Activated CD4-positive, alpha-beta memory T cell treated with anti-CD3 and anti-CD28 coated beads, Interleukin-2, amount 10 ng/mL, durations not matched to agents 7 days and 5 days (primary cell): ENCODE results near the gene SHFL. TPM values are rescaled to one million over a fixed set of nuclear protein-coding genes. Genes with fewer than 3 reads are reported as not detected.

ENCODE experiments used
- CTCF ChIA-PET: fragments of 350-600 bp; sonication (Branson Sonifier 250); formaldehyde crosslinking; loops from one replicate; lab custom pipeline; 2021; ENCODE audit warnings: antibody characterized with exemption, inconsistent platforms; lab: Charles Lee
- POLR2A ChIA-PET: fragments of 350-600 bp; sonication (Branson Sonifier 250); formaldehyde crosslinking; loops from one replicate; lab custom pipeline; 2021; ENCODE audit warnings: antibody characterized with exemption; lab: Charles Lee
- DNase-seq: peaks from one replicate; pipeline ENCODE4 v3.0.0-alpha.2; 2020
- H3K27ac Mint-ChIP-seq: one replicate; pipeline ENCODE4 v1.8.0; 2021; ENCODE audit warnings: mild to moderate bottlenecking, mixed read lengths
- H3K27me3 Mint-ChIP-seq: one replicate; pipeline ENCODE4 v1.8.0; 2021; ENCODE audit warnings: mixed read lengths
- H3K36me3 Mint-ChIP-seq: one replicate; pipeline ENCODE4 v1.8.0; 2021; ENCODE audit warnings: low read depth, mixed read lengths
- H3K4me1 Mint-ChIP-seq: one replicate; pipeline ENCODE4 v1.8.0; 2021; ENCODE audit warnings: mixed read lengths
- H3K4me3 Mint-ChIP-seq: one replicate; pipeline ENCODE4 v1.8.0; 2021; ENCODE audit warnings: mild to moderate bottlenecking, mixed read lengths
- H3K9me3 Mint-ChIP-seq: one replicate; pipeline ENCODE4 v1.8.0; 2021; ENCODE audit warnings: mixed read lengths
- total RNA-seq, 2 experiments: library from RNA; stranded (reverse); gene quantifications; one replicate each; pipeline ENCODE4 v1.2.3, GENCODE V29; 2021

Gene SHFL
- total RNA-seq, 2 experiments from 2014 or later = 103 to 108 TPM

DNA sequence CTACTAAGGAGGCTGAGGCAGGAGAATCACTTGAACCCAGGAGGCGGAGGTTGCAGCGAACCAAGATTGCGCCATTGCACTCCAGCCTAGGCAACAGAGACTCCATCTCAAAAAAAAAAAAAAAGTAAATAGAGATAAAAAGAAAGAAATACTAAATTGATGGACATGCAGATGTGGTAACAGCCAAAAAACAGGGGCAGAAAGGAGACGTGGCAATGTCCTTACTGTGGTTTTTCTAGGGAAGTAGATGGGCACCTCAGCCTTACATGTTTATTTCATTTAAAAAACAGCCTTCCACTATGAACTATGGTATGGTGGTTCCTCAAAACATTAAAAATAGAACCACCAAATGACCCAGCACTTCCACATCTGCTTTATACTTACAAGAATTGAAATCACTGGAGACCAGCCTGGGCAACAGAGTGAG is 40.1 kb downstream of the SHFL start:
- H3K9me3 Mint-ChIP-seq = no peaks in the 10 kb centered on the region
- DNase-seq = no peak
- no peak overlapping the region for H3K27ac Mint-ChIP-seq
- peaks cover 23% of the 10 kb centered on the region for H3K36me3 Mint-ChIP-seq
- no peak overlapping the region for H3K4me3 Mint-ChIP-seq
- POLR2A ChIA-PET = no interaction called here
- no peaks in the 10 kb centered on the region for H3K27me3 Mint-ChIP-seq
- CTCF ChIA-PET = interaction anchor here (0.6 to 0.7 kb wide), 2 partner anchors 22 to 186 kb away, joined by 3 read pairs; no protein-coding TSS in a partner anchor
- H3K4me1 Mint-ChIP-seq = no peaks in the 10 kb centered on the region

DNA sequence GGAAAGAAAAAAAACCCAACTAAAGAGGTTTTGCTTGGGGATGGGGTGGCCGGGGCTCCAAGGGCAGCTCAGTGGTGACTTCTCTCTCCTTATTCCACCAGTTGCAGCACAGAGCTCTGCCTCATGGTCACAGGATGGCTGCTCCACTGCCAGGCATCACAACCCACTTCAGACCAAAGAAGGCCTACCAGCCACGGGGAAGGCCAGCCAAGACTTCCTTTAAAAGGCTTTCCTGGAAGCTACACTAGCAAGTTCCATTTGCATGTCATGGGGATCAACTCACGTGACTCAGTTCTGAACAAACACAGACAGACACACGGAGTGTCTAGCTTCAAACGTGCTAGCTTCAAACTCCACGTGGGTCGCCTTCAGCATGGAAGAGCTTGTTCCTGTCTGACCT is 46.8 kb downstream of the SHFL start:
- no peak for DNase-seq
- Mint-ChIP-seq H3K27me3 (no peaks in the 10 kb centered on the region), H3K27ac (peak overlapping the region; percentile 62), H3K4me3 (no peak overlapping the region), H3K4me1 (no peaks in the 10 kb centered on the region), H3K36me3 (peaks cover 51% of the 10 kb centered on the region), H3K9me3 (no peaks in the 10 kb centered on the region)
- CTCF ChIA-PET = interaction anchor here (0.6 to 1.1 kb wide), 3 partner anchors 9 to 117 kb away, joined by 3 read pairs; no protein-coding TSS in a partner anchor
- POLR2A ChIA-PET = interaction anchor here (1.1 to 1.9 kb wide), 3 partner anchors 9 to 14 kb away, joined by 3 to 8 read pairs (median 3); partner anchors contain the start of gene EIF3G

DNA sequence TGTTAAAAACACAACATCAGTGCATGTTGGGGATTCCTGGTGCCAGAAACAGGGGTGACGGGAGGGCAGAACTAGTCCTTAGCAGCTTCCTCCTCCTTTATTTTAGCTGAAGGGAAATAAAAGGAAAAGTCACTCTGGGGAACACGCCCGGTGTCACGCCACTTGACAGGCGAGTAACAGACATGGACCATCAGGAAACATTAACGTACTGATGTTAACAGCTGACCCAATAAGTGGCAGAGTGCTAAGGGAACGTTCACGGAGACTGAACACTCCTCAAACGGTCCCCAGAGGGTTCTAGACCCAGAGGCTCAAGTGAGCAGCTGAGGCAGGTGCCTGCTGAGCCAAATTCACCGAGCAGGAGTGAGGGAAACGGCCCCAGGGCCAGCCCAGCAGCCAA is 47.5 kb downstream of the SHFL start:
- Mint-ChIP-seq H3K36me3 (peaks cover 52% of the 10 kb centered on the region), H3K4me1 (no peaks in the 10 kb centered on the region), H3K4me3 (no peak overlapping the region), H3K27me3 (no peaks in the 10 kb centered on the region), H3K27ac (peak overlapping the region; percentile 14), H3K9me3 (no peaks in the 10 kb centered on the region)
- CTCF ChIA-PET = interaction anchor here (0.6 to 1.1 kb wide), 2 partner anchors 13 to 117 kb away, joined by 3 read pairs; no protein-coding TSS in a partner anchor
- POLR2A ChIA-PET = interaction anchor here (1.3 to 1.9 kb wide), 2 partner anchors 9 kb away, joined by 3 to 8 read pairs; no protein-coding TSS in a partner anchor
- DNase-seq = no peak

DNA sequence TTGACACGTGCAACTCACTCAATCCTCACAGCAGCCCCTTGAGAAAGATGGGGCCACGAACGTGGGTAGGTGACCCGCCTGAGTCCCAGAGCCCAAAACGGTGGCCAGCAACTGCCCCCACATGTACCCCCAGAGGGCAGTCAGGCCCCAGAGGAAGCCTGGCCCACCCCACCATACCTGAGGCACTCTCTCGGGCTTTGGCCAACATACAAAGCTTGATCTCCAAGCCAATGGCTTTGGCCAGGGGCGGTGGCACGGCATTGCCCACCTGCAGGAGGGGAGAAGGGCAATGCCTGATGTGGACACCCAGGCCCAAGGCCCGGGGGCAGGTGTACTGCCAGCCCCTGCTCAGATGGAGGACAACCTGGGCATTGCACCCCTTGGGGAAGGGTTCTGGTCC is 47.9 kb downstream of the SHFL start:
- no peak for DNase-seq
- ChIA-PET POLR2A (no interaction called here), CTCF (no interaction called here)
- Mint-ChIP-seq H3K9me3 (no peaks in the 10 kb centered on the region), H3K27me3 (no peaks in the 10 kb centered on the region), H3K36me3 (peaks cover 54% of the 10 kb centered on the region), H3K27ac (no peak overlapping the region), H3K4me1 (no peaks in the 10 kb centered on the region), H3K4me3 (no peak overlapping the region)

DNA sequence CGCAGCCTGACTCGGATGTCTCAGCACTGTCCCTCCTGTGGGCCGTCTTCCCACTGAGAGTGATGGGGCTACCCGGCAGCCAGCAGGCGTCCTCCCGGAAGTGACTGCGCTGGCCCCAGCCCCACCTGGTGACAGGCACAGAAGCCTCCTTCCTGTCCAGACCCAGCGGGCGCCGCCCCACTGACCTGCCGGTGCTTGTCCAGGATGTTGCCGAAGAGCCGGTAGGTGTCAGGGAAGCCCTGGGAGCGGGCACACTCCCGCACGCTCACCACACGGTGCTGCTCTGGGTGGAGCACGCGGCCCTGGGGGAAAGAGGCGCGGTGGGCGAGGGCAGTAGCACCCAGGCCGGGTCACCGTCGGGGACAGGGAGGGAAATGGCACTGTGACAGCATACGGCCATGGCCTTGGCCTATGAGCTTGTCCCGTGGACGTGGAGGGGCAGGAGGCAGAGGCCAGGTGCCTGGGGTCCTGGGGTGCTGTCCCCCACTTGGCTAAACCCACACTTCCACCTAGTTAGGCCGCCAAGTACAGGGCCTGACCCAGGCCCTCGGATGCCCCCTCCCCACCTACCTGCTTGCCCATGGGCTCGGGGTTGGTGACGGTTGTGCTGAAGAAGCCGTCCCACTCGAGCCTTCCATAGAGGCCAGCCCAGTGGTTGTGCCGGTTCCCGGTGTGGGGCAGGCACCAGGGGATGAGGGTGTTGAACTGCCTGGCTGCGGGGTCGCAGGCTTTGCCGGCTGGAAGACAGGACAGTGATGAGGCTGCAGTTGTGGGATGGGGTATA is 49.6 kb downstream of the SHFL start:
- H3K27me3 Mint-ChIP-seq = no peaks in the 10 kb centered on the region
- CTCF ChIA-PET = interaction anchor here (0.7 to 0.8 kb wide), 2 partner anchors 15 to 114 kb away, joined by 3 to 5 read pairs; no protein-coding TSS in a partner anchor
- peaks cover 58% of the 10 kb centered on the region for H3K36me3 Mint-ChIP-seq
- POLR2A ChIA-PET = interaction anchor here (1.5 kb wide), 1 partner anchor 14 kb away, joined by 3 read pairs; no protein-coding TSS in a partner anchor
- H3K9me3 Mint-ChIP-seq = no peaks in the 10 kb centered on the region
- no peaks in the 10 kb centered on the region for H3K4me1 Mint-ChIP-seq
- no peak overlapping the region for H3K27ac Mint-ChIP-seq
- DNase-seq = no peak
- no peak overlapping the region for H3K4me3 Mint-ChIP-seq

DNA sequence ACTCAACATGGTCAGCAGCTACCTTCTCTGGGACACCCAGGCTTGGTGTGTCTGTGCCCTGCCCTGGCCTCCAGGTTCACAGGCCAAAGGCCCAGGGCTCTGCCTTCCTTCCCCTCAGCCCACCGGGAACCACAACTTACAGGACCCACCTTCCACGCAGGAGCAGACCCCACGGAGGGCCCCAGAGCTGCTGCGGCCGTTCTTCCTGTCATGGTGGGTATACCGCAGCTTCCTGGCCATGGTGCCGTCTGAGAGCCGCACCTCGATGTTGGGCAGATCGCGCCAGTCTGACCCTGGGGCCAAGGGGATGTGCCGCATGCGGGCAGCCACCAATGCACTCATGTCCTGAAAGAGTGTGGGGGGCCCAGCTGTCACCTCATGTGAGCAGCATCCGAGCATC is 50.8 kb downstream of the SHFL start:
- CTCF ChIA-PET = interaction anchor here (0.6 to 0.8 kb wide), 3 partner anchors 10 to 113 kb away, joined by 3 to 5 read pairs (median 3); no protein-coding TSS in a partner anchor
- peaks cover 62% of the 10 kb centered on the region for H3K36me3 Mint-ChIP-seq
- POLR2A ChIA-PET = interaction anchor here (1.5 to 1.7 kb wide), 2 partner anchors 13 to 16 kb away, joined by 3 to 4 read pairs; no protein-coding TSS in a partner anchor
- no peak overlapping the region for H3K4me3 Mint-ChIP-seq
- no peak overlapping the region for H3K27ac Mint-ChIP-seq
- peaks cover 1% of the 10 kb centered on the region for H3K4me1 Mint-ChIP-seq
- no peaks in the 10 kb centered on the region for H3K9me3 Mint-ChIP-seq
- no peak for DNase-seq
- no peaks in the 10 kb centered on the region for H3K27me3 Mint-ChIP-seq

DNA sequence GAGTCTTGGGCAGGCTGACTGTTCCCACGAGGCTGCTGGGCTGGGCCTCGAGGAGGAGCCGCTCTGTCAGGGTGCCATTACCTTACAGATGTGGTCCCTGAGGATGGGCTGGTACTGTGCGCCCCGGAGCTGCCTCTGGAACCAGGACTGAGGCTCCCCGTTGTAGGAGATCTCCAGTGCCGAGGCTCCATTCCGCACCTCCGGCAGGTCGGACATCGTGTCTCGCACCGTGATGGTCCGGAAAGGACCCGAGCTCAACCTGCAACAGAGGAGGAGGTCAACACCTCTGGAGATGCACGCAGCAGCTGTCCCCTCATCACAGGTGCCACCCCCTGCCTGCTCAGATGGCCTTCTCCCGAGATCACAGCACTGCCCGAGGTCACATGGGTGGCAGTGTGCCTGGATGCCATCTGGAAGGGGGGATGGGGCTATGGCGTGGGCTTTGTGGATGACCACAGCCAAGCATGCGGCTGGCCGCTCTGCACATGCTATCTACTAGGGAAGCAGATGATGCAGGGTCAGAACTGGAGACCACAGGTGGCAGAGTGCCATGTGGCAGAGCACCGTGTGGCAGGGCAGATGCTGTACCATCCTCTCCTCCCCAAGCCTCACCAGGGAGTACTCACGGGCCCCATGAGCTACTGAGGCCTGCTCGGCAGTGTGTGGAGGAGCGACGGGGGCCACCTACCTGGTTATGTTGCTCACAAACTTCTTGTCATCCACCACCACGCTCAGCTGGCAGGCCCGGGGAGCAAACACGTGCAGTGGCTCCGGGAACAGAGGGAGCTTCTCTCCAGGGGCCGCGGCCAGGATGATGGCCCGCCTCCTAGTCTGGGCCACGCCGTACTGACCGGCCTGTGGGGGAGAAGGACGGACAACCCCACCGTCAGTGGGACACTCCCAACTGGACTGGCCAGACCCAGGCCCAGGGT is 51.9 kb downstream of the SHFL start:
- CTCF ChIA-PET = interaction anchor here (1.0 kb wide), 1 partner anchor 19 kb away, joined by 3 read pairs; no protein-coding TSS in a partner anchor
- no peaks in the 10 kb centered on the region for H3K27me3 Mint-ChIP-seq
- H3K36me3 Mint-ChIP-seq = peaks cover 66% of the 10 kb centered on the region
- H3K4me1 Mint-ChIP-seq = peaks cover 7% of the 10 kb centered on the region
- DNase-seq = no peak
- no peak overlapping the region for H3K4me3 Mint-ChIP-seq
- no peaks in the 10 kb centered on the region for H3K9me3 Mint-ChIP-seq
- no peak overlapping the region for H3K27ac Mint-ChIP-seq
- POLR2A ChIA-PET = interaction anchor here (1.0 to 1.7 kb wide), 2 partner anchors 15 to 17 kb away, joined by 3 to 4 read pairs; no protein-coding TSS in a partner anchor

DNA sequence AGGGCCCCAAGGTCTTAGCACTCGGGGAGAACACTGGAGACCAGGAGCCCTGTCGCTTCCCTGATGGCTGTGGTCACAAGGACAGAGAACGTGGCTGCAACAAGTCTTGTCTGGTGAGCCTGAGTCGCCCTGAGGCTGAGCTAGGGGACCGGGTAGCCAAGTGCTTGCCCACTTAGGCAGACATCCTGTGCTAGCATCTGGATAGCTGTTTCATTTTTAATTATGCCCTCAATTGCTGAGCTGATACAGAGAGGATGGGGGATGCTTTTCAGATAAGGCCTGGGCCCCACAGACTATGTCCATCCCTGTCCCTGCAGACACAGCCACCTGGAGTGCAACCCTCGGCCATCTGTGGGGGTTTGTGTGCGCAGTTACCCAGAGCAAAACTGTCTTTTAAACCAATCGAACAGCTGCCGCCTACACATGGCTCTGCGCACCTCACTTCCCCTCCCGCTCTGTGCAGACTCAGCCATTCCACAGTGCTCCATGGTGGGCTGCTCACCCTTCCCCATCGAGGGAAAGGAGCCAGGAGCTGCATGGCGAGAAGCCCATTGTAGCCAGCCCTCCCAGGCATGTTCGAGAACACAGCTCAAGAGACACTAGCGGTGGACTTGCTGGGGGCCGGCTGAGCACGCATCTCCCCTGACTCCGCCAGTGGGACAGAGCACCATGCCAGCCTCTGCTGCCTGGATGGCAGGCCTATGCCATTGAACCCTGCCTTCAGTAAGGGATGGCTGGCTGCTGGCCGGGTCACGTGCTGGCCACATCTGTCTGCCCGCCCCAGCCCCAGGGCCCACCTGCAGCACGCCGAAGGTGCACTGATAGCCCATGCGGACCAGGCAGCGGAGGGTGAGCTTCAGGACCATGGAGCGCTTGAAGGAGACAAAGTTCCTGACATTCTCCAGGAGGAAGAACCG is 53.0 kb downstream of the SHFL start:
- Mint-ChIP-seq H3K9me3 (no peaks in the 10 kb centered on the region), H3K27me3 (no peaks in the 10 kb centered on the region), H3K27ac (no peak overlapping the region), H3K4me3 (no peak overlapping the region), H3K36me3 (peaks cover 68% of the 10 kb centered on the region), H3K4me1 (peaks cover 16% of the 10 kb centered on the region)
- no peak for DNase-seq
- CTCF ChIA-PET = interaction anchor here (0.6 to 1.1 kb wide), 3 partner anchors 20 to 249 kb away, joined by 3 to 4 read pairs (median 3); no protein-coding TSS in a partner anchor
- POLR2A ChIA-PET = interaction anchor here (1.0 kb wide), 1 partner anchor 16 kb away, joined by 3 read pairs; no protein-coding TSS in a partner anchor

DNA sequence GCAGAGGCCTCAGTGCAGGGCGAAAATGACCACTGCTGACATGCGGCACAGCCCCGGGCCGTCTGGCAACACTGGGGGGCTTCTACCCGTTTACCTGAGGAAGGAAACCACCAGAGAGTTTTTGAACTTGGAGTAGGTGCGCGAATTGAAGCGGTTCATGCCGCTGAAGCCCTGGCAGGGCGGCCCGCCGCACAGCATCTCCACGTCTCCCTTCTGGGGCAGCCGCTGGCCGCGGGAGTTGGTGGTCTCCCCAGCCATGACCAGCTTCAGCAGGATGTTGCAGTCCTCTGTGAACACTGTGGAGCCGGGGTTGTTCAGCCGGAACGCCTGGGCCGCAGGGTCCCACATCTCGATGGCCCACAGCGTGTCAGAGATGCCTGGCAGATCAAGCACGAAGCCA is 53.8 kb downstream of the SHFL start:
- ChIA-PET CTCF (interaction anchor here (1.1 kb wide), 1 partner anchor 248 kb away, joined by 3 read pairs; no protein-coding TSS in a partner anchor), POLR2A (no interaction called here)
- DNase-seq = no peak
- H3K4me1 Mint-ChIP-seq = peaks cover 24% of the 10 kb centered on the region
- H3K36me3 Mint-ChIP-seq = peaks cover 70% of the 10 kb centered on the region
- H3K9me3 Mint-ChIP-seq = no peaks in the 10 kb centered on the region
- H3K4me3 Mint-ChIP-seq = no peak overlapping the region
- no peaks in the 10 kb centered on the region for H3K27me3 Mint-ChIP-seq
- no peak overlapping the region for H3K27ac Mint-ChIP-seq

DNA sequence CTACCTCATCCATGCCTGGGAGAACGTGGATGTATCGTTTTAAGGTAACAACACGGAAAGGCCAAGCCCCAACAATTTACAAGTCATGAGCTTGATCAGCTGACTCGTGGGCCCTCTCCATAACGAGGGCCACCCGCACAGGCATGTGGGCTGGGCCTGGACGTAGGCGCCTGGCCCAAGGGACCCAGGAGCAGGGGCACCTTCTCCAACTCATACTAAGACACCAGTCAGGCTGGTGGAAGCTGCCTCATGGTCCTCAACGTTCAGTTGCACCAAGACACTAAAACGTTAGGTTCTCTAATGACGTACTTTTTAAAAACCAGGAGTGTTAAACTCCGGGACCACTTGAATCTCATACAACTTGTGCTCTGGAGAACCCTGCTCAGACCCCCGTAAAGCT is 55.4 kb downstream of the SHFL start:
- no peaks in the 10 kb centered on the region for H3K9me3 Mint-ChIP-seq
- H3K36me3 Mint-ChIP-seq = peaks cover 81% of the 10 kb centered on the region
- H3K27ac Mint-ChIP-seq = peak overlapping the region; percentile 49
- POLR2A ChIA-PET = interaction anchor here (0.8 to 2.1 kb wide), 2 partner anchors 24 to 52 kb away, joined by 3 to 7 read pairs; no protein-coding TSS in a partner anchor
- no peaks in the 10 kb centered on the region for H3K27me3 Mint-ChIP-seq
- H3K4me3 Mint-ChIP-seq = no peak overlapping the region
- peaks cover 36% of the 10 kb centered on the region for H3K4me1 Mint-ChIP-seq
- CTCF ChIA-PET = no interaction called here
- no peak for DNase-seq

DNA sequence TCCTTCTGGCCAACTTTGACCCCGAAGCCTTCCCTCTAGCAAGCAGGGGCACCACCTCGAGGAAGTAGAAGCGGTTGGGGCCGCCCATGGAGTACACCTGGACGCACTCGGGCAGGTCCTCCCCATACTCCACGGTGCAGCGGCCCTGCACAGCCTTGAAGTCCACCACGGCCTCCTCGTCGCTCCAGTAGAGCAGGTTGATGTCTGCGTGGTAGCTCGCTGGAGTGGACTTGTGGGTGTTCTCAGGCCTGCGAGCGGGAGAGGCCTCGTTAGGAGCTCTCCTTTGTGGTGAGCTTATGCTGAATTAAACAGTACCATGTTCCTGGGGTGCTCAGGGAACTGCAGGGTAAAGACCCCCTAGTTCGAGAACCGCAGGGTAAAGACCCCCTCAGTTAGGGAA is 55.9 kb downstream of the SHFL start:
- H3K4me1 Mint-ChIP-seq = peaks cover 37% of the 10 kb centered on the region
- ChIA-PET CTCF (interaction anchor here (1.1 to 2.1 kb wide), 2 partner anchors 50 to 108 kb away, joined by 3 to 11 read pairs; no protein-coding TSS in a partner anchor), POLR2A (interaction anchor here (1.1 to 2.2 kb wide), 5 partner anchors 9 to 57 kb away, joined by 4 to 14 read pairs (median 8); no protein-coding TSS in a partner anchor)
- peak overlapping the region; percentile 97 for H3K27ac Mint-ChIP-seq
- peaks cover 81% of the 10 kb centered on the region for H3K36me3 Mint-ChIP-seq
- no peaks in the 10 kb centered on the region for H3K27me3 Mint-ChIP-seq
- H3K4me3 Mint-ChIP-seq = no peak overlapping the region
- no peak for DNase-seq
- H3K9me3 Mint-ChIP-seq = no peaks in the 10 kb centered on the region
